Transverse colon (tissue), 4 donors: ENCODE measurements around the gene EEF1AKMT2. TPM values are rescaled to one million over a fixed set of nuclear protein-coding genes. Genes with fewer than 3 reads are reported as not detected.

ENCODE experiments used
- DNase-seq: peaks from one replicate; pipeline ENCODE4 v3.0.0-alpha.2; 2019
- H3K27ac ChIP-seq, 4 donors: fragments of 200-600 bp; sonication (generic); 2 replicates each; pipeline ENCODE4 v1.5.1; 2016 to 2018; ENCODE audit warnings: inconsistent platforms in 4 of 4
- H3K27me3 ChIP-seq: fragments of 200-600 bp; sonication (generic); 2 replicates; pipeline ENCODE4 v1.5.1; 2017; ENCODE audit warnings: inconsistent platforms
- H3K36me3 ChIP-seq, 4 donors: fragments of 200-600 bp; sonication (generic); 2 replicates each; pipeline ENCODE4 v1.5.1; 2017 to 2019; ENCODE audit warnings: inconsistent platforms in 4 of 4
- H3K4me1 ChIP-seq, 4 donors: fragments of 200-600 bp; sonication (generic); 2 replicates each; pipeline ENCODE4 v1.5.1; 2017 to 2020; ENCODE audit warnings: inconsistent platforms in 4 of 4
- H3K4me3 ChIP-seq, 4 donors: fragments of 200-600 bp; sonication (generic); 1 replicate in 1 of 4; 2 replicates in 3 of 4; pipeline versions ENCODE4 v1.5.1 to v1.6.1; 2017 to 2019; ENCODE audit warnings: inconsistent platforms in 4 of 4
- H3K9me3 ChIP-seq, 2 donors: fragments of 200-600 bp; sonication (generic); 2 replicates each; pipeline ENCODE4 v1.5.1; 2017 to 2019; ENCODE audit warnings: inconsistent platforms in 2 of 2
- EP300 ChIP-seq: sonication (generic); formaldehyde crosslinking; IDR thresholded peaks from one replicate; pipeline ENCODE4 v1.6.1; 2017; ENCODE audit warnings: antibody characterized with exemption, low read depth
- POLR2A ChIP-seq: fragments of 450-650 bp; IDR thresholded peaks from one replicate; pipeline ENCODE4 v1.6.1; 2016; ENCODE audit warnings: antibody characterized with exemption, mild to moderate bottlenecking, moderate library complexity
- POLR2AphosphoS5 ChIP-seq, 3 donors: sonication (generic); formaldehyde crosslinking; IDR thresholded peaks; one replicate each; pipeline ENCODE4 v1.6.1; 2016; ENCODE audit warnings: antibody characterized with exemption in 3 of 3
- WGBS, 2 donors: methylation state at CpG; one replicate each; pipeline ENCODE4 v1.1.5; 2018; ENCODE audit warnings: low coverage in 1 of 2; 5-methylcytosine and 5-hydroxymethylcytosine counted together
- in situ Hi-C, 4 donors: fragments of 200-750 bp; cut with MboI; loops; one replicate each; pipeline versions ENCODE4 v1.15.0 to v1.15.1; 2017; ENCODE audit warnings: low sequenced_read_pairs in 3 of 4, low pct_ligation_motif_present in 1 of 4, low pct_unique_long_range_greater_than_20kb in 1 of 4
- intact Hi-C: fragments of 100-400 bp; cut with DNase I; formaldehyde crosslinking; loops from one replicate; pipeline ENCODE4 v1.15.1; 2023; ENCODE audit warnings: low total_unique reads
- total RNA-seq, 4 donors: library from RNA; depleted of rRNA; stranded (reverse); fragments of >200 nt; gene quantifications; one replicate each; pipeline ENCODE4 v1.1.0, GENCODE V29; 2016
- TF ChIP-seq, protein P1 (sequence below), 5 experiments: fragments of 200-600 bp in 3 of 5; fragments of 450-650 bp in 2 of 5; sonication (generic) in 3 of 5; IDR thresholded peaks; 1 replicate in 2 of 5; 2 replicates in 3 of 5; pipeline ENCODE4 v1.5.1; 2016 to 2017; ENCODE audit warnings: antibody characterized with exemption in 5 of 5, inconsistent platforms in 3 of 5, mild to moderate bottlenecking in 2 of 5, moderate library complexity in 1 of 5

Gene EEF1AKMT2
- total RNA-seq, 4 donors from 2014 or later: 5.2 to 19.1 (median 10.6) TPM

DNA sequence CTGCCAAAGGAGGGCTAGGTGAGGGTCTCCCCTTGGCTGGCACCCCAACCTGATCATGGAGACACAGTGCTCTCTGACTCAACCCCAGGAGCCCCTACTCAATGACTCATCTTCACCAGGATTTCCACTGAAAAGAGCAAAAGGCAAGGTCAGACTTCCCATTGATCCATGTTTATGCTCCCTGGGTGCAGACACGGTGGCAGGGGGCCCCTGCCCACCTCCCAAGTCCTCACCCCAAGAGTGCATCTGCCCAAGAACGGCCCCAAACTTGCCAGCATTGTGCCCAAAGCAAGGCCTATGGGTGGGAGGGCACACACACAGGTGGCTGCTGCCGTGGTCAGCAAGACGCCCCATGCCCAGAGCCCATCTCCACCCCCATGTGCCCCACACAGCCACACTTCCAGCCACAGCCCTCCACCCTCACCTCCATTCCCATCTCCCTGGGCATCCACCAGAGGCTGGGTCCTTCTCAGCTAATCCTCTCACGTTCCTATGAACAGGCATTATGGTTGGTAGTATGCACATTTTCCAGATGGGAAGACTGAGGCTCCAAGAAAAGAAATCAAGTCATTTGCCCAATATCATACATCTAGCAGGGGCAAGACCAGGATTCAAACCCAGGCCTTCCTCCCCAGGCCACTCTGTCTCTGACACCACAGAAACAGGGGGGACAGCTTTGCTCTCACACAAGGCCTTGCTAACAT, 78.8 kb downstream of the EEF1AKMT2 start:
- Histone ChIP-seq H3K36me3 (no peaks in the 10 kb centered on the region), H3K9me3 (no peaks in the 10 kb centered on the region), H3K4me1 (peaks cover 32 to 82% (median 36%) of the 10 kb centered on the region in 4 donors), H3K27me3 (no peaks in the 10 kb centered on the region), H3K4me3 (no peak overlapping the region), H3K27ac (no peak overlapping the region)
- no peak for DNase-seq
- TF ChIP-seq POLR2AphosphoS5 (IDR thresholded peaks at IDR 0.05) (no peak), EP300 (no peak), POLR2A (no peak)
- TF ChIP-seq, protein P1, sequence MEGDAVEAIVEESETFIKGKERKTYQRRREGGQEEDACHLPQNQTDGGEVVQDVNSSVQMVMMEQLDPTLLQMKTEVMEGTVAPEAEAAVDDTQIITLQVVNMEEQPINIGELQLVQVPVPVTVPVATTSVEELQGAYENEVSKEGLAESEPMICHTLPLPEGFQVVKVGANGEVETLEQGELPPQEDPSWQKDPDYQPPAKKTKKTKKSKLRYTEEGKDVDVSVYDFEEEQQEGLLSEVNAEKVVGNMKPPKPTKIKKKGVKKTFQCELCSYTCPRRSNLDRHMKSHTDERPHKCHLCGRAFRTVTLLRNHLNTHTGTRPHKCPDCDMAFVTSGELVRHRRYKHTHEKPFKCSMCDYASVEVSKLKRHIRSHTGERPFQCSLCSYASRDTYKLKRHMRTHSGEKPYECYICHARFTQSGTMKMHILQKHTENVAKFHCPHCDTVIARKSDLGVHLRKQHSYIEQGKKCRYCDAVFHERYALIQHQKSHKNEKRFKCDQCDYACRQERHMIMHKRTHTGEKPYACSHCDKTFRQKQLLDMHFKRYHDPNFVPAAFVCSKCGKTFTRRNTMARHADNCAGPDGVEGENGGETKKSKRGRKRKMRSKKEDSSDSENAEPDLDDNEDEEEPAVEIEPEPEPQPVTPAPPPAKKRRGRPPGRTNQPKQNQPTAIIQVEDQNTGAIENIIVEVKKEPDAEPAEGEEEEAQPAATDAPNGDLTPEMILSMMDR (IDR thresholded peaks at IDR 0.05): no peak
- WGBS, 2 donors: 88% methylated on average over 4 of the region's 5 CpGs; no CpG with 5 or more reads in 1 of the 2 donors
- intact Hi-C loops (no loop called here), in situ Hi-C loops (no loop called here)

DNA sequence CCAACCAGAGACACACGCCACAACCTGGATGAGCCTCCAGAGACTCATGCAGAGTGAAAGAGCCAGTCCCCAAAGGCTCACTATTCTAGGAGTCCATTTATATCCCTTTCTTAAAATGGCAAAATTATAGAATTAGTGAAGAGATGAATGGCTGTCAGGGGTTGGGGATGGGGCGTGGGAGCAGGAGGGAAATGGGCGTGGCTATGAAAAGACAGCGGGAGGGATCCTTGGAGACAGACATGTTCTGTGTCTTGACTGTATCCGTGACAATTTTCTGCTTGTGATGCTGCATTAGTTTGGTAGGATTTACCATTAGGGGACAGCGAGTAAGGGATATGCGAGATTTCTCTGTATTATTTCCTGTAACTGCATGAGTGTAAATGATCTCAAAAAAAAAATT, 80.5 kb downstream of the EEF1AKMT2 start:
- DNase-seq: no peak
- no peak for TF ChIP-seq POLR2AphosphoS5 (IDR thresholded peaks at IDR 0.05)
- TF ChIP-seq, protein P1 (IDR thresholded peaks at IDR 0.05): no peak
- Histone ChIP-seq H3K4me1 (peaks cover 45 to 82% (median 51%) of the 10 kb centered on the region in 4 donors), H3K4me3 (no peak overlapping the region), H3K27ac (peak overlapping the region; percentile 76 to 81 (median 79)), H3K27me3 (no peaks in the 10 kb centered on the region), H3K36me3 (no peaks in the 10 kb centered on the region), H3K9me3 (no peaks in the 10 kb centered on the region)
- in situ Hi-C loops (no loop called here), intact Hi-C loops (no loop called here)
- 77 to 83% methylated on average over 7 of the region's 7 CpGs for WGBS, 2 donors

DNA sequence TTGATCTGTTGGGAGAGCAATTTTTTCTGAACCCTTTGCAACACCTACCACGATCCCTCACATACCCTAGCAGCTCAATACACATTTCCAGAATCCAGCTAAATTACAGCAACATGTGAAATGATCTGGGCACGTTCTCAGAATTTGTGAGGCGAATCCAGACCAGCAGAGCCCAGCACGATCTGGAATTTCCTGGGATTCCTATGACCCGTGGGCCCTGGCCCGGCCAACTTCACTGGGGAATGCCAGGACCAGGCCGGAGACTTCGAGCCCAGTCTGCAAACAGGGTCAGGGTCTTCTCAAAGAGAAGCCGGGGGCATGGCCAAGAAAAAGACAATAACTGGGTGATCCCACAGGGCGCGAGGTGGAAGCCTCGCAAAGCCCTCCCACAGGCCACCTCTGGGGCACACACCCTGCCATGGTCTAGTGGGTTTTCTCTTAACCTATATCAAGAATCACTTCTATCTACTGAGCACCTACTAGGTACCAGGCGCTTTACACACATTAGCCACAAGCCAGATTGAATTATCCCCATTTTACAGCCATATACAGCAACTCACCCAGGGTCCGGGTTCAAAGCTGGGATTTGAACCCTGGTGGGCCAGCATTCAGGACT, 81.3 kb downstream of the EEF1AKMT2 start:
- TF ChIP-seq, protein P1 (IDR thresholded peaks at IDR 0.05): no peak
- TF ChIP-seq POLR2AphosphoS5 (IDR thresholded peaks at IDR 0.05): no peak
- TF ChIP-seq POLR2A: no peak
- no peak for TF ChIP-seq EP300
- intact Hi-C loops (no loop called here), in situ Hi-C loops (no loop called here)
- H3K27me3 ChIP-seq: no peaks in the 10 kb centered on the region
- 74 to 100% methylated on average over 1 to 14 of the region's 14 CpGs for WGBS, 2 donors
- no peaks in the 10 kb centered on the region for H3K9me3 ChIP-seq
- H3K4me1 ChIP-seq: peaks cover 49 to 80% (median 55%) of the 10 kb centered on the region in 4 donors
- DNase-seq: no peak
- H3K4me3 ChIP-seq: no peak overlapping the region
- no peaks in the 10 kb centered on the region for H3K36me3 ChIP-seq
- H3K27ac ChIP-seq: peak overlapping the region; percentile 76 to 81 (median 79)

DNA sequence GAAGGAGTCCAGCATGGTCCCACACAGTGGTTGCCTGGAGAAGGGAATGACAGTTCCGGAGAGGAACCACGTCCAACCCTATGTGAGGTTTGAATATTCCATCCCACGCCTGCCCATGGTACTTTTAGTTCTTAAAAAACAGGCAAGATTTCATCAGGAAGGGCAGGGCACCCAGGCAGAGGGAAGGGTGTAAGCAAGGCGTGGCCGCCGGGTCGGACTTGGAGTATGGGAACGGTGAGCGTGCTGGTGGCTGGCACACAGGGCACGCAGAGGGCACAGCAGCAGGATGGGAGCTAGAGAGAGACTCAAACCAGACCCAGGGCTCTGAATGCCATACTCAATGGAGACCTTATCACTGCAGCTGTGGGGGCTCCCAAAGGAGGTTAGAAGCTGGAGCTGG, 81.8 kb downstream of the EEF1AKMT2 start:
- intact Hi-C loops: no loop called here
- Histone ChIP-seq H3K9me3 (no peaks in the 10 kb centered on the region), H3K27ac (peak overlapping the region; percentile 76 to 81 (median 79)), H3K4me1 (peaks cover 49 to 80% (median 58%) of the 10 kb centered on the region in 4 donors), H3K4me3 (no peak overlapping the region), H3K27me3 (no peaks in the 10 kb centered on the region), H3K36me3 (no peaks in the 10 kb centered on the region)
- WGBS, 2 donors: 34 to 66% methylated on average over 6 to 10 of the region's 10 CpGs
- in situ Hi-C loops: no loop called here
- DNase-seq: peak; percentile 85
- TF ChIP-seq, protein P1 (IDR thresholded peaks at IDR 0.05): no peak
- TF ChIP-seq EP300: no peak
- peak; percentile 16 to 79 (median 61) for TF ChIP-seq POLR2AphosphoS5 (IDR thresholded peaks at IDR 0.05)
- peak; percentile 65 for TF ChIP-seq POLR2A
